Body of pancreas (tissue), 4 donors: ENCODE results near the gene PDZD2.

Source experiments
- CTCF ChIP-seq, 7 experiments: fragments of 450-650 bp in 4 of 7; fragments of 200-600 bp in 3 of 7; sonication (generic) in 3 of 7; IDR thresholded peaks; one replicate each; pipeline ENCODE4 v1.5.1; 2016 to 2019; ENCODE audit warnings: antibody characterized with exemption in 7 of 7
- POLR2A ChIP-seq, 3 donors: fragments of 450-650 bp; IDR thresholded peaks; one replicate each; pipeline ENCODE4 v1.6.1; 2016; ENCODE audit warnings: antibody characterized with exemption in 3 of 3, mild to moderate bottlenecking in 2 of 3

GRCh38 chr5:31935496-31936369 lies 296.8 kb downstream of the PDZD2 start:
- TF ChIP-seq CTCF (IDR thresholded peaks at IDR 0.05) (no peak), POLR2A (IDR thresholded peaks at IDR 0.05) (no peak)
